EH (cell line): ENCODE results near the gene LAMTOR2.

Experiments
- DNase-seq: peaks from one replicate; pipeline ENCODE4 v3.0.0-alpha.2; 2015; ENCODE audit warnings: low read depth

The LAMTOR2 gene

DNA sequence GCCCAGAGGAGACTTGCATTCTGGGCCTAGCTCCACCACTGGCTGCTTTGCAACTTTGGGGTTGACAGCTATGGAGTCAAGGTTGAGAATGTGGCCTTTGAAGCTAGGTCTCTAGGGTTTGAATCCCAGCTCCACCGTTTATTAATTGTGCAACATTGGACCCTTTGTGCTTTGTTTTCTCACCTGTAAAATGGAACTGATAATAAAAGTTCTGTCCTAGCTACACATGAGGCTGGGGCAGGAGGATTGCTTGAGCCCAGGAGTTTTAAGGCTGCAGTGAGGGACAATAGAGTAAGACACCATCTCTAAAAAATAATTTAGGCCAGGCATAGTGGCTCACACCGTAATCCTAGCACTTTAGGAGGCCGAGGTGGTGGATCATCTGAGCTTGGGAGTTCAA, 44.7 kb downstream of the LAMTOR2 start:
- DNase-seq: no peak

- DNase-seq: no peak
Measured at GRCh38 chr1:156100205-156100995, 45.8 kb downstream of the LAMTOR2 start.

DNA sequence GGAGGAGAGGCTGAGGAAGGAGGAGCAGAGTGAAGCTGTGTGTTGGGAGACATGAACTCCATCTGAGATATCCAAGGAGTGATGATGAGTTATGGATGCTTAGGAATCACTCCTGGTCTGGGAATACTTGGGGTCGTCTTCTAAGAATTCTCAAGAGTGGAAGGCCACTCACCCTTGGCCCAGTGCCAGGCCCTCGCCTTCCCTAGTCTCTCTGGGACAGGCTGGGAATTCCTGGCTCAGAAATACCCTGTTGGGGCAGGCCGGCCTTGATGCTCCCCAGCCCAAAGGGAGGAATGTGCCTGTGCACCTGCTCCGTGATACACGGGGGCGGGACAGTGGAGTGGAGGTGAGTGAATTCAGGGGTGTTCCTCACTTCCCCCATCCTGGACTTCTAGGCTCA, 47.3 kb downstream of the LAMTOR2 start:
- peak; percentile 64 for DNase-seq

GRCh38 chr1:156102633-156103511, 48.3 kb downstream of the LAMTOR2 start:
- DNase-seq: peak; percentile 75

- DNase-seq: peak; percentile 79
Measured at GRCh38 chr1:156103521-156103947, 49.0 kb downstream of the LAMTOR2 start.

DNA sequence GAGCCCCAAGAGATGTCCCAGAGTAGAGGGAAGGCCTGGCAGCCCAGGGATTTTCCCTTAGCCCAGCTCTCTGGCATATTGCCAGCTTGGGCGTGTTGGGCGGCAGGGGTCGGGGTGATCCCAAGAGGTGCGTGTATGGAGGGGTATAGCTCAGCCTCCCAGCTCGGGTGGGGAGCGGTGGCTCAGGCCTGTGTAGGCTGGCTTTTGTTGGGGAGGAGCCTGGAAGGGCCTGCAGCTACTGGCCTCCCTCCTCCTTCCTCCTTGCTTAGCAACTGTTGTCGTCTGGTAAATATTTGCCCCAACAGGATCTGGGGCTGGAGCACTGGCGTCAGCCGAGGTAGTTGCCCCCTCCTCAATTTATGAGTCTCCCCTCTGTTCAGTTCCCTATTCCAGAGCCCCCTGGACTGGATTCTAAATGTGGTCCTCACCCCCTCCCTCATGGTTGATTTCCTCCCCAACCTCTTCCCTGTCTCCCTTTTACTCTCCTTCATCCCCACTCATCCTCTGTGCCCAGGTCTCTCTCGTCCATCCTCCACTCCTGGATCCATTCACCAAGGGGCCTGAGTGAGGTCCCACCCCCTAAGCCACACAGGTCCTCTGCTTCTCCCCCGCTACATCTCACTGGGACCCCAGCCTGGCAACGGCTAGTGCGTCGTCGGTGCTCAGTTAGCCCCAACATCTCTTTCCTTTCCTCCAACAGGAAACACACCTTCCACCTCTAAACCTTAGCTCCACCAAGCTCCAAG, 49.7 kb downstream of the LAMTOR2 start:
- peak; percentile 91 for DNase-seq

DNA sequence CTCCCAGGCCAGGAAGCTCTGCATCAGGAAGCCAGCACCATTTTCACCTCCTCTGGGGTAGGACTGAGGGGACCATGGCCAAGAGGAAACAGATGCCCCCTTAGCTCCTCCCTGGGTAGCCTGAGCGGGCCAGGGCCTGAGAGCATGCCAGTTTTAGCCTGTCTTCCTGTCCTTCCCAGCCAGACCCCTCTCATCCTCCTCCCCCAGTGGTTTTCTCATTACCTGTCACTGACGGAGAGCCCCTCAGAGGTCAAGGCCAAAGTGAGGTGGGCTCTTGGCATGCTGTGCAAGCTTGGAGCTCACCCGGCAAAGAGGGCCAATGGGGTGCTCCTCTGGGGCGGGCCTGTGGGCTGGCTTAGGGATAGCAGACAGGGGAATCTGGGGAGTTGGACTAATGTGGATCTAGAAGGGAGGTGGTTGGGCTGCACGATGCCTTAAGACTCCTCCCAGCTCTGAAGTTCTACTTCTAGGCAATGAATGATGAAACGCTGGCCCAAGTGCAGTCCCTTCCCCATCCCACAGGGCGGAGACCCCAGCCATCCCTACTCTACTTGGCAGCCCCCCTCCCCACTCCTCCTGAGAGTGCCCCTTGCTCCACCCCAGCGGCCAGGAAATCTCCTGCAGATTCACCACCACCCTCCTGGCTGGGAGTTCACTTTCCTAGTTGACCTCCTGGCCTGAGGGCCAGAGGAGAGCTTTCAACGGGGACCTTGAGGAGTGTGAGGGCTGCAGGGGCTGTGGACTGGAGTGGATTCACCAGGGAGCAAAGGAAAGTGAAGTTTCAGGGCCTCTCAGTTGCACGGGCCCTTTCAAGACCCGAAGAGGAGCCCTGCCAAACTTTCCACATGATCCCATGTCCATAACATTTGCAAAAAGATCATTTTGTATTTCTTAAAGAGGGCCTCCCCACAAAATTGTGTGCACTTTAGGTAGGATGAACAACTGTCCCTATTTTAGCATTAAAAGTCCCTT, 50.6 kb downstream of the LAMTOR2 start:
- peak; percentile 78 for DNase-seq

GRCh38 chr1:156106624-156107488, 52.3 kb downstream of the LAMTOR2 start:
- peak; percentile 75 for DNase-seq

GRCh38 chr1:156108057-156108456, 53.5 kb downstream of the LAMTOR2 start:
- DNase-seq: no peak
